ENCODE data around the gene SPOCK2. TPM values are rescaled to one million over a fixed set of nuclear protein-coding genes. Genes with fewer than 3 reads are reported as not detected.

The SPOCK2 gene
- total RNA-seq, 4 donors from 2014 or later: 3.4 to 6.7 (median 5.3) TPM

GRCh38 chr10:72104472-72105097, 16.2 kb upstream of the SPOCK2 start:
- peaks cover 0 to 23% of the 10 kb centered on the region in 2 donors for H3K36me3 ChIP-seq
- H3K27ac ChIP-seq: peak overlapping the region in 1 of 4 donors; percentile 43
- intact Hi-C loops (cut with DNase I; ENCODE audit: low total_unique reads): no loop called here
- TF ChIP-seq POLR2A (IDR thresholded peaks at IDR 0.05): no peak
- TF ChIP-seq, protein P1, sequence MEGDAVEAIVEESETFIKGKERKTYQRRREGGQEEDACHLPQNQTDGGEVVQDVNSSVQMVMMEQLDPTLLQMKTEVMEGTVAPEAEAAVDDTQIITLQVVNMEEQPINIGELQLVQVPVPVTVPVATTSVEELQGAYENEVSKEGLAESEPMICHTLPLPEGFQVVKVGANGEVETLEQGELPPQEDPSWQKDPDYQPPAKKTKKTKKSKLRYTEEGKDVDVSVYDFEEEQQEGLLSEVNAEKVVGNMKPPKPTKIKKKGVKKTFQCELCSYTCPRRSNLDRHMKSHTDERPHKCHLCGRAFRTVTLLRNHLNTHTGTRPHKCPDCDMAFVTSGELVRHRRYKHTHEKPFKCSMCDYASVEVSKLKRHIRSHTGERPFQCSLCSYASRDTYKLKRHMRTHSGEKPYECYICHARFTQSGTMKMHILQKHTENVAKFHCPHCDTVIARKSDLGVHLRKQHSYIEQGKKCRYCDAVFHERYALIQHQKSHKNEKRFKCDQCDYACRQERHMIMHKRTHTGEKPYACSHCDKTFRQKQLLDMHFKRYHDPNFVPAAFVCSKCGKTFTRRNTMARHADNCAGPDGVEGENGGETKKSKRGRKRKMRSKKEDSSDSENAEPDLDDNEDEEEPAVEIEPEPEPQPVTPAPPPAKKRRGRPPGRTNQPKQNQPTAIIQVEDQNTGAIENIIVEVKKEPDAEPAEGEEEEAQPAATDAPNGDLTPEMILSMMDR (IDR thresholded peaks at IDR 0.05 in 4 of 5, conservative IDR thresholded peaks at IDR 0.05 in 1 of 5): no peak
- H3K4me3 ChIP-seq: peak overlapping the region in 1 of 4 donors; percentile 20
- DNase-seq (no peak), ATAC-seq (peak in 1 of 2 donors; percentile 28)
- in situ Hi-C loops (cut with MboI; ENCODE audit: low sequenced_read_pairs in 4 of 4): no loop called here
- no peaks in the 10 kb centered on the region for H3K27me3 ChIP-seq
- H3K9me3 ChIP-seq: no peaks in the 10 kb centered on the region
- H3K4me1 ChIP-seq: peaks cover 13% of the 10 kb centered on the region in 2 donors

GRCh38 chr10:72099600-72099921, 11.2 kb upstream of the SPOCK2 start:
- TF ChIP-seq POLR2A (IDR thresholded peaks at IDR 0.05): no peak
- TF ChIP-seq, protein P1 (IDR thresholded peaks at IDR 0.05 in 4 of 5, conservative IDR thresholded peaks at IDR 0.05 in 1 of 5): no peak
- ATAC-seq: no peak

GRCh38 chr10:72098836-72099599, 10.7 kb upstream of the SPOCK2 start:
- ATAC-seq: no peak

More at GRCh38 chr10:72099600-72099921, 11.2 kb upstream of the SPOCK2 start:
- H3K9me3 ChIP-seq: no peaks in the 10 kb centered on the region
- H3K27me3 ChIP-seq: no peaks in the 10 kb centered on the region
- H3K27ac ChIP-seq: no peak overlapping the region
- intact Hi-C loops (cut with DNase I; ENCODE audit: low total_unique reads): no loop called here
- no peak overlapping the region for H3K4me3 ChIP-seq
- no peak for DNase-seq
- in situ Hi-C loops (cut with MboI; ENCODE audit: low sequenced_read_pairs in 4 of 4): no loop called here
- H3K4me1 ChIP-seq: no peaks in the 10 kb centered on the region
- H3K36me3 ChIP-seq: peaks cover 0 to 38% of the 10 kb centered on the region in 2 donors

DNA sequence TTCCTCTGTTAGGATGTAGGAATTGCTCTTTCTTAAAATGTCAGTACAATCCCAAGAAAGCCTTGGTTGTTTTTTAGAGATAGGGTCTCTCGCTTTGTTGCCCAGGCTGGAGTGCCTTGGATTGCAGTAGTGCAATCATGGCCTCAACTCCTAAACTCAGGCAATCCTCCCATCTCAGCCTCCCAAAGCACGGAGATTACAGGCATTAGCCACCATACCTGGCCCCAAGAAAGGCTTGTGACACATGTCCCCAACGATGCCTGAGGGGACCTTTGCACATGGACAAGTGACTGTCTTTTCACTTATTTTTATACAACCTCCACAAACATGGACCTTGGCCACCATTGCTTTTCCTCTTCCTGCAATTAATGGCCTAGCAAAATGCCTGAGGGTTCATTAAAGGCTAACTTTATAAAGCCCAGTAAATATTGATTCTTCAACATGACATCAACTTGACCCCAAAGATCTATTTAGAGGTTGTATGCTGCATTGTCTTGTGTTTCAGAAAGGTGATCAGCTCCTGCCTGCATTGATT, 10.0 kb upstream of the SPOCK2 start:
- Histone ChIP-seq H3K36me3 (peaks cover 0 to 38% of the 10 kb centered on the region in 2 donors), H3K4me3 (no peak overlapping the region), H3K9me3 (no peaks in the 10 kb centered on the region), H3K27me3 (no peaks in the 10 kb centered on the region), H3K4me1 (no peaks in the 10 kb centered on the region), H3K27ac (no peak overlapping the region)
- in situ Hi-C loops (cut with MboI; ENCODE audit: low sequenced_read_pairs in 4 of 4) (no loop called here), intact Hi-C loops (cut with DNase I; ENCODE audit: low total_unique reads) (no loop called here)
- TF ChIP-seq, protein P1 (IDR thresholded peaks at IDR 0.05 in 4 of 5, conservative IDR thresholded peaks at IDR 0.05 in 1 of 5): no peak
- TF ChIP-seq POLR2A (IDR thresholded peaks at IDR 0.05): no peak
- ATAC-seq: no peak
- DNase-seq: no peak

More at GRCh38 chr10:72098836-72099599, 10.7 kb upstream of the SPOCK2 start:
- Histone ChIP-seq H3K27ac (no peak overlapping the region), H3K4me1 (no peaks in the 10 kb centered on the region), H3K9me3 (no peaks in the 10 kb centered on the region), H3K4me3 (no peak overlapping the region), H3K36me3 (peaks cover 0 to 38% of the 10 kb centered on the region in 2 donors), H3K27me3 (no peaks in the 10 kb centered on the region)
- TF ChIP-seq, protein P1 (IDR thresholded peaks at IDR 0.05 in 4 of 5, conservative IDR thresholded peaks at IDR 0.05 in 1 of 5): no peak
- TF ChIP-seq POLR2A (IDR thresholded peaks at IDR 0.05): no peak
- in situ Hi-C loops (cut with MboI; ENCODE audit: low sequenced_read_pairs in 4 of 4): no loop called here
- DNase-seq: no peak
- intact Hi-C loops (cut with DNase I; ENCODE audit: low total_unique reads): no loop called here

All from gastrocnemius medialis (tissue), 4 donors.